Neural cell (in vitro differentiated cells): ENCODE measurements around the gene FAM107B.

ENCODE experiments used
- CTCF ChIP-seq: fragments of 450-650 bp; IDR thresholded peaks from 2 replicates; pipeline ENCODE4 v1.5.1; 2014; ENCODE audit warnings: antibody characterized with exemption, mild to moderate bottlenecking, moderate library complexity; ENCODE audit not compliant: poor library complexity, severe bottlenecking
- POLR2AphosphoS5 ChIP-seq: IDR thresholded peaks from 2 replicates; pipeline ENCODE4 v1.6.1; 2012
- RAD21 ChIP-seq: fragments of 450-650 bp; conservative IDR thresholded peaks from 2 replicates; pipeline ENCODE4 v1.6.1; 2014; ENCODE audit warnings: antibody characterized with exemption, mild to moderate bottlenecking, moderate library complexity

- TF ChIP-seq CTCF: no peak
- no peak for TF ChIP-seq POLR2AphosphoS5
- TF ChIP-seq RAD21: no peak
These were observed 228.9 kb downstream of the FAM107B start for GRCh38 chr10:14545827-14546226.
